RPMI7951 (cell line): ENCODE data around the gene KAZN. TPM values are rescaled to one million over a fixed set of nuclear protein-coding genes. Genes with fewer than 3 reads are reported as not detected.

Source experiments
- DNase-seq: peaks from one replicate; pipeline ENCODE4 v3.0.0-alpha.2; 2012; ENCODE audit warnings: low read depth
- total RNA-seq: library from RNA; depleted of rRNA; stranded (reverse); fragments of >200 nt; shearing (Covaris generic); gene quantifications from 2 replicates; pipeline ENCODE4 v1.2.3, GENCODE V29; 2014

Gene KAZN
- total RNA-seq, 1 experiment from 2014 or later, result 0.24 TPM

DNA sequence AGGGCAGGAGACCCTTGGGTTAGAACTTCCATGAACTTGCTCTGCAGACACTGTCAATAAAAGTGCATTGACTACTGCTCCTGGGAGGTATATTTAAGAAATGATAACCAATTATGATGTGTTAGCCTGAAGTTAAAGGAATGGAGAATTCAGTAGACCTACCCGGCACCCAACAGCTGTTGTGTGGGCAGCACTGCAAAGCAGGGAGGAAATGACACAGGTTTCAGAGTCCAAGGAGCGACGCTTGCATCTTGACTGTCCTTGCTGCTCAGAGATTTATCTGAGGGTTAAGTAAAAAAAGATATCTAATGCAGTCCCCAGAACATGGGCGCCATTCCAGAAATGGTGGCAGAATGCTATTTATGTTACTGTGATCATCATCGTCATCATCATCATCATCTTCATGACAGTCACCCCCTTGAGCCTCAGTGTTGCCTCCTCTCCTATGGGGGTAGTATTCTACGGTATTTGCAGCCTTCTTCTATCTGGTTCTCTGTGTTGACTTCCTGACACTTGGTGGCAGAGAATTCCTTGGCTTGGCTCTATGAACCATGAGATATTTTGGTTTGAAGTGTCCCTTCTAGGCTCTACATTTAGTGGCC lies 225.9 kb downstream of the KAZN start:
- DNase-seq, result no peak

GRCh38 chr1:14825396-14825795 lies 226.9 kb downstream of the KAZN start:
- DNase-seq, result no peak

GRCh38 chr1:14826172-14826636 lies 227.7 kb downstream of the KAZN start:
- peak; percentile 70 for DNase-seq

DNA sequence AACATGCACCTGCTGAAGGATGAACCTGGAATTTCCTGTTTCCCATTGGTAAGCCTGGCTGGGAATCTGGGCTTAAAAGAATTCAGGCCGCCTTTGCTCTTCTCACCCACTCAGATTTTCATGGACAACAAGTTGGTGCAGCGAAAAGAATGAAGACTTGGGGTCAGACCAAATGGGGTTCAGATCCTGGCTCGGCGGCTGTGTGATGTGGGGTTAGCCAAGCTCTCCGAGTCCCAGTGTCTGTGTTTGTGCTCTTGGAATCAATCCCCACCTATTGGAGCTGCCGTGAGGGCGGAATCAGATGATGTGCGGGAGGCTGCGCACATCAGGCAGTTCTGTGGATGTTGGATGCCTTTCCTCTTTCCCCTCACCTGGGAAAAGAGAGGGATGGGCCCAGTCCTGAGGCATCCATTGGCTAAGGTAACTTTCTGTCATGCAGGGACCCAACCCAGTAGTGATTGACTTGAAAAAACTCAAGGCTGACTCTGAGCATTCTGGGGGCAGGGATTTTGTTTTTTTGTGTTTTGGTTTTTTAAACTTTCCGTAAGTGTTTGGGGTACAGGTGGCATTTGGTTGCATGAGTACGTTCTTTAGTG lies 228.3 kb downstream of the KAZN start:
- DNase-seq, result no peak

DNA sequence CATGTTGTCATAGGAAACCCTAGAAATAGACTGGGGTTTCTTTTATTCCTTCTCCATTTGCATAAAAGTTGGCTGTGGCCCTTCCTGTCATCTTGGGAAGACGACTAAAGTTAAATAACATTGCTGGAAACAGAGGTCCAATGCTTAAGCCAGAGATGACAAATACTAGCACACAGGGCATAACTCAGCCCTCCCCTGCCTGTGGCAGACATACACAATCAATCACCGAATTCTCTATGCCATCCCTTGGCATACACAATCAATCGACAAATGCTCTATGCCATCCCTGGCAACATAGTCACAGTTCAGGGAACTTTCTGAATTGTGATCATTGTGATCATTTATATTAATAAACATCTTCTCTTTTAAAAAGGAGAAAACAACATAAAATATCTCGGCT lies 229.4 kb downstream of the KAZN start:
- no peak for DNase-seq

DNA sequence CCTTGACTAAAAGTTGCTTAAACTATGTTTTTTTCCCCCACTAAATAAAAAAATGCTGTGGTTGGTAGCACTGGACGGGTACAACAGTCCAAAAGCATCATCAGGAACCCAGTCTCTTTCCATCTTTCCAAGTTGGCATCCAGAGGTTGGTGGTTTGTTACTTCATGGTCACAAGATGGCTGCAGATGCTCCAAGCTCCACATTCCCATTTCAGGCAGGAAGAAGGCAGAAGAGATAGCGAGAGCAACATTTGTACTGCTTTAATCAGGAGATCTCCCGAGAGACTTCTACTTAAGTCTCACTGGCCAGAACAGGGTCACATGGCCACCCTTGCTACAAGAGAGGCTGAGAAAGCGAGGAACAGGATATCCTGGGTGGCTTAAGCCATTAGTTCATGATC lies 230.2 kb downstream of the KAZN start:
- no peak for DNase-seq

DNA sequence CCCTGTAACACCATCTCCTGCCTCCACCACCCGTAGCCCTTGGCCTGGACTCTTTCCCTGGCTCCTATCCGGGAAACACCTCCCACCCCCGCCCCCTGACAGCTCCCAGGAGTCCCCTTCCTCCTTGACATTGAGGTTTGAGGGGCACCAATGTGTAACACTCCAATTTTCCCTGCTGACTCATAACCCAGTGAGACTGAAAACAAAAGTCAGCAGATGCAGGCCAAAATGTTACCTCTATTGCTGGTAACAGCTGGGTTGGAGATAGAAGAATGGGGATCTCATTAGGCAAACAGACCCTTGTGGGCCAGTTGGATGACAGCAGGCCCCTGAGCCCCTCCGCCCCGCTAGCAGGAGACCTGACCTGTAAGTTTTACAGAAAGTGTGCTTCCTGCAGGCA lies 237.2 kb downstream of the KAZN start:
- DNase-seq, result no peak

DNA sequence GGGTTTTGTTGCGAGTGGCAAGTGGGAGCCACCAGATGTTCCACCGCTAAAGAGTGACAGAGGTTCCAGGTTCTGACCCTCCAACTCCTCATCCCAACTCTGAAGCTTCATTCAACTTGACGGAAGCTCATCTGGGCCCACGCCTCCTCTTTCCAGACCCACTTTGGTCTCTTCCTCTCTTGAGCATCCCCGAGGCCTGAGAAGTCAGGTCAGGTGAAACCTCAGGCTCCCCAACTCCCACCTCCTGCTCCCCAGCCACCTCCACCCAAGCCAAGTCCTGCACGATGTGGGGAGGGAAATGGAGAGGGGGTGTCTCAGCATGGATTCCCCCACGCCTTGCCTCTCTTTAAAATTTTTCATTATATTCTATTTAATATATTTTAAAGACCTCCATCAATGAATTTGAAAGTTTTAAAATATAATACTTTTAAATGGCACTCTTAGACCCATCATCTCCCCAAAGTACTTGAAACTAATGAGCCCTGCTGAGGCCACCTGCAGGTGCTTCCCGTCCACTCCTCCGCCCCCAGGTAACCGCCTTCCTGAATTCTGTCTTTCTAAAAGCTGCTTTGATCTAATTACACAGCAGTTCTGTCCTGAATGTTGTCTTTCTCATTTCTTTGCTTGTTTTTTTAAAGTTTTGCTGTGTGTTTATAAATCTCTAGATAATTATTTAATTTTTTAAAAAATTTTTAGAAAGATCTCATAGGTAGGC lies 238.1 kb downstream of the KAZN start:
- DNase-seq, result no peak

GRCh38 chr1:14840374-14840773 lies 241.9 kb downstream of the KAZN start:
- no peak for DNase-seq

- no peak for DNase-seq
Measured at GRCh38 chr1:14841456-14841855, 243.0 kb downstream of the KAZN start.

DNA sequence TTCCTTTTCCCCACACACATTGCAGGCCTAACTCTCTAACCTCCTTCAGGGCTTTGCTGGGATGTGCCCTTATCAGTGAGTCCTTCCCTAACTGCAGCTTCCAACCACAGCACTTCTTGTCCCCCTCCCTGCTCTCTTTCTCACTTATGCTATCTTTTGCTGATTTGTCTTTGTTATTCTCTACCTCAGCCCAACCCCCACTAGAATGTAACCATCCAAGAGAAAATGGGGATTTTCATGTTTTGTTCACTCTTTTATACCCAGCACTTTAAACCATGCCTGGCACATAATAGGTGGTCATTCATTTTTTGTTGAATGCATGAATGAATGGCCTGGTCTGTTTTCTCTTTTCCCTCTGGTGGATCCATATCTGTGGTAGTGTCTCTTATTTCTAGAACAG lies 243.5 kb downstream of the KAZN start:
- no peak for DNase-seq

DNA sequence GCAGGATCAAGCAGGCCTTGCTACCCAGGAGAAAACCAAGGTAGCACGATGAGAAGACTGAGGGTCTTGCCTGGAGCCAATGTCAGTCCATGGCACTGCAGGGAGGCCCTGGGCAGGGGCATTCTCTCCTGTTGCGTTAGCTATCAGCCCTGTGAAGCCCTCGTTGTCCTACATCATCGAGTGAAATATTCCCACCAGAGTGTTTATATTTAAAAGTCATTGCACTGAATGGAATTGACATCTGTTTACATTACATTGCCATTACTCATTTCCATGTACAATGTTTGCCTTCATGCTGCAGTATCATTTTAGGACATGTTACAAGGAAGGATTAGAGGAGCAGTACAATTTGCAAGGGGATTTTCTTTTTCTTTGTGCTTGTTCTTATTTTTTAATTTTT lies 243.9 kb downstream of the KAZN start:
- peak; percentile 46 for DNase-seq

- peak; percentile 35 for DNase-seq
Measured at GRCh38 chr1:14842891-14843290, 244.4 kb downstream of the KAZN start.

GRCh38 chr1:14843525-14843924 lies 245.0 kb downstream of the KAZN start:
- no peak for DNase-seq

DNA sequence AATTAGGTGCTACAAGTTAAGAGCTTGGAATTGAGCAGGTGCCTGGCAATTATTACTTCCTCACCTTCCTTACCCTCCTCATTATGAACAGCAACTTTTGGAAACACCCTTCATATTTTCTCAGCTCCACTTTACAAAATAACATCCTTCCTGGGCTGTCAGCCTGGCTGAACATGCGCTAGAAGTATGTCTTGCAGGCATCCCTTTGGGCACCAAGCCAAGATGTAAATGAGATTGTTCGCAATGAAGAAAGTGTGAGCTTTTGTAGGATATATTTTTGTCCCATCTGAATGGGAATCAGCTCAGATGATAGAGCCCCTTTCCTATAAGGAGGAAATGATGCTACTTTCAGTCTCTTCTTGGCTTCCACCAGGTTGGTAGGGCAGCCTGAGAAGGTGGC lies 245.9 kb downstream of the KAZN start:
- DNase-seq, result no peak

DNA sequence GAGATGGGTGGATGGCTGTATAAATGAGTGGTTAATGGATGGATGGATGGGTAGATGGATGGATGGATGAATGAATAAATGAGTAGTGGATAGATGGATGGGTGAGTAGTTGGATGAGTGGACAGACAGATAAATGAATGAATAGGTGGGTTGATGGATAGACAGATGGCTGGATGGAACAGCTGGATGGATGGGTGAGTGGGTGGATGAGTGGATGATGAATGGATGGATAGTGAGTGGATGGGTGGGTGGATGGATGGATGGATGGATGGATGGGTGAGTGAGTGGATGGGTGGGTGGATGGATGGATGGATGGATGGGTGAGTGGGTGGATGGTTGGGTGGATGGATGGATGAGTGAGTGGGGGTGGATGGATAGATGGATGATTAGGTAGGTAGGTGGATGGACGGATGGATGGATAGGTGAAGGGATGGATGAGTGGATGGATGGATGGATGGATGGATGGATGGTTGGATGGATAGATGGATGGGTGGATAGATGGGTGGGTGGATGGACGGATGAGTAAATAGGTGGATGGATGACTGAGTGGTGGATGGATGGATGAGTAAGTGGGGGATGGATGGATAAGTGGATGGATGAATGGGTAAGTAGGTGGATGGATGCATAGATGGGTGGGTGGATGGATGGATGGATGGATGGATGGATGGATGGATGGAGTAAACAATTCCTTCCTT lies 246.6 kb downstream of the KAZN start:
- no peak for DNase-seq

DNA sequence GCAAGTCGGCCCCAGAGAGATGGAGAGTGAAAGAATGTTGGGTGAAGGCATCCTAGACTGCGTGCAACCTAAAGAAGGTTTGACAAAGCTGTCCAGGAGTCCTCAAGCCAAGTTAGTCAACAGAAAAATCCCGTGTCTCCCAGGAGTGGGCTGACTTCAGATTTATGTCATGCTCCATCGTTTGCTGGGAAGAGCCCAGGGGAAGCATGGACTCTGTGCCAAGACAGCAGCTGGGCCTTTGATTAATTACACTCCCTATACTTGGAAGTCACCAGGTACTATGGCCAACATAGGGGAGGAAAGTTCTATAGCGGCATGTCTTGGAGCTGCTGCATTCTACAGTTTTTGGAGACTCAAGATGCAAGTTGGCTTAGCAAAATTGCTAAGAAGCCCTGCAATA lies 247.4 kb downstream of the KAZN start:
- no peak for DNase-seq

- no peak for DNase-seq
Measured at GRCh38 chr1:14846688-14847087, 248.2 kb downstream of the KAZN start.

DNA sequence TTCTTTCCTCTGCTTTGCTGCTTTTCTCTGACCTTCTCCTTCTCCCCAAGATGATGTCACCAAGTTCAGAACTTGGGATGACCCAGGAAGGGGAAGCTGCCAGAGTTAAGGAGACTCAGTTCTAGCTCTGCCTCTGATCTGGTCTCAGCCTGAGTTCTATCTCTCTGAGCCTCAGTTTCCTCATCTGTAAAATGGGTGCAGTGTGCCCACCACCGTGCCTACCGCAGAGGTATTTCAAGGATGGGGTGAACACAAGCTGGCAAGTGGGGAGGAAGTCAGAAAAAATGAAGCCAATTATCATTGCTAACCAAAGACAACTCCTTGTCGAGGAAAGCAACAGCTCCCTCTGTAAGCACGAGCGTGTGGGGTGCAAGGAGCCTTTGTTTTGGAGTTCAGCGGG lies 249.7 kb downstream of the KAZN start:
- DNase-seq, result no peak

- DNase-seq, result no peak
Measured at GRCh38 chr1:14848625-14849024, 250.1 kb downstream of the KAZN start.

DNA sequence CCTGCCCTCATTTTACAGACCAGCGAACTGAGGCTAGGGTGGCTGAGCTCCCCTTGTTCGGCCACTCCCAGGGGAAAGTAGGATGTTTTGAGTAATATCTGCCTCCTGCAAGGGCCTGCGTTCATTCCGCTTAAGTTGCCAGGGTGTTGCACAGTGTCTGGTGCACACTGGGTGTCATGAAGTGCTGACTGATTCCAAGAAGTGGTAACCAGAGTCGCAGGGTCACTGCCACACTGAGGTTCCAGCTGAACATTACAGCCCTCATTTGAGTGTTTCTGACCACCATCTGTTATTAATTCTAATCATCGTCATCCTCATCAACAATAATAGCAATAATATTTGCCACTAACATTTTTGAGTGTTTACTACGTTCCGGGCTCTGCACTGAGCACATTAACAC lies 250.6 kb downstream of the KAZN start:
- DNase-seq, result no peak

- no peak for DNase-seq
Measured at GRCh38 chr1:14850563-14850962, 252.1 kb downstream of the KAZN start.

- no peak for DNase-seq
Measured at GRCh38 chr1:14851760-14852159, 253.3 kb downstream of the KAZN start.
